Measurements from ENCODE around the gene FBXL7. TPM values are rescaled to one million over a fixed set of nuclear protein-coding genes. Genes with fewer than 3 reads are reported as not detected.

FBXL7 gene
- total RNA-seq, 1 experiment from 2014 or later = not detected

GRCh38 chr5:15937708-15938107 is 437.7 kb downstream of the FBXL7 start:
- ChIA-PET POLR2A (no interaction called here), CTCF (no interaction called here)
- H3K4me3 ChIP-seq (ENCODE audit: low read depth in 2 of 2, low read length in 2 of 2) = no peak overlapping the region
- no peak for DNase-seq (ENCODE audit: low read depth, low spot score)
- intact Hi-C loops (cut with micrococcal nuclease; ENCODE audit: unreplicated experiment) (no loop called here), in situ Hi-C loops (cut with HindIII; ENCODE audit: low pct_unique_long_range_greater_than_20kb, low sequenced_read_pairs) (no loop called here)
- no peak for ATAC-seq
- no peaks in the 10 kb centered on the region for H3K27me3 ChIP-seq (ENCODE audit: control insufficient read depth, insufficient read depth, low read length)
- no TSS peak for BruUV-seq (replicated peaks)
- H3K9me3 ChIP-seq (ENCODE audit: control insufficient read depth, insufficient read depth, low read depth, low read length) = no peaks in the 10 kb centered on the region
- no peaks in the 10 kb centered on the region for H3K36me3 ChIP-seq (ENCODE audit: control insufficient read depth, insufficient read depth, low read length)
- H3K27ac ChIP-seq (ENCODE audit: low read length) = no peak overlapping the region
- TF ChIP-seq REST (IDR thresholded peaks at IDR 0.05; ENCODE audit: insufficient read depth in 1 of 2, low read depth in 2 of 2, low read length in 1 of 2) (no peak), POLR2AphosphoS5 (IDR thresholded peaks at IDR 0.05; ENCODE audit: low read depth, low read length) (no peak), CTCF (IDR thresholded peaks at IDR 0.05) (no peak), SIN3A (IDR thresholded peaks at IDR 0.05; ENCODE audit: borderline replicate concordance, insufficient read depth, low read depth, low read length) (no peak), TCF7L2 (IDR thresholded peaks at IDR 0.05; ENCODE audit: low read depth, low read length) (no peak)
- H3K4me1 ChIP-seq (ENCODE audit: control insufficient read depth, insufficient read depth, low read length) = no peaks in the 10 kb centered on the region

- Histone ChIP-seq H3K36me3 (ENCODE audit: control insufficient read depth, insufficient read depth, low read length) (no peaks in the 10 kb centered on the region), H3K27me3 (ENCODE audit: control insufficient read depth, insufficient read depth, low read length) (no peaks in the 10 kb centered on the region), H3K4me3 (ENCODE audit: low read depth in 2 of 2, low read length in 2 of 2) (no peak overlapping the region), H3K9me3 (ENCODE audit: control insufficient read depth, insufficient read depth, low read depth, low read length) (no peaks in the 10 kb centered on the region), H3K4me1 (ENCODE audit: control insufficient read depth, insufficient read depth, low read length) (no peaks in the 10 kb centered on the region), H3K27ac (ENCODE audit: low read length) (no peak overlapping the region)
- intact Hi-C loops (cut with micrococcal nuclease; ENCODE audit: unreplicated experiment) = no loop called here
- TF ChIP-seq TCF7L2 (IDR thresholded peaks at IDR 0.05; ENCODE audit: low read depth, low read length) (no peak), CTCF (IDR thresholded peaks at IDR 0.05) (no peak), POLR2AphosphoS5 (IDR thresholded peaks at IDR 0.05; ENCODE audit: low read depth, low read length) (no peak), REST (IDR thresholded peaks at IDR 0.05; ENCODE audit: insufficient read depth in 1 of 2, low read depth in 2 of 2, low read length in 1 of 2) (no peak), SIN3A (IDR thresholded peaks at IDR 0.05; ENCODE audit: borderline replicate concordance, insufficient read depth, low read depth, low read length) (no peak)
- ChIA-PET POLR2A (no interaction called here), CTCF (no interaction called here)
- BruUV-seq (replicated peaks) = no TSS peak
- in situ Hi-C loops (cut with HindIII; ENCODE audit: low pct_unique_long_range_greater_than_20kb, low sequenced_read_pairs) = no loop called here
- ATAC-seq (no peak), DNase-seq (ENCODE audit: low read depth, low spot score) (no peak)
These were observed 438.2 kb downstream of the FBXL7 start for GRCh38 chr5:15938186-15938585.

All from Panc1 (cell line).